ENCODE measurements around the gene IFNL1.

GRCh38 chr19:39299832-39300231 is 3.6 kb downstream of the IFNL1 start:
- TF ChIP-seq, protein P1, sequence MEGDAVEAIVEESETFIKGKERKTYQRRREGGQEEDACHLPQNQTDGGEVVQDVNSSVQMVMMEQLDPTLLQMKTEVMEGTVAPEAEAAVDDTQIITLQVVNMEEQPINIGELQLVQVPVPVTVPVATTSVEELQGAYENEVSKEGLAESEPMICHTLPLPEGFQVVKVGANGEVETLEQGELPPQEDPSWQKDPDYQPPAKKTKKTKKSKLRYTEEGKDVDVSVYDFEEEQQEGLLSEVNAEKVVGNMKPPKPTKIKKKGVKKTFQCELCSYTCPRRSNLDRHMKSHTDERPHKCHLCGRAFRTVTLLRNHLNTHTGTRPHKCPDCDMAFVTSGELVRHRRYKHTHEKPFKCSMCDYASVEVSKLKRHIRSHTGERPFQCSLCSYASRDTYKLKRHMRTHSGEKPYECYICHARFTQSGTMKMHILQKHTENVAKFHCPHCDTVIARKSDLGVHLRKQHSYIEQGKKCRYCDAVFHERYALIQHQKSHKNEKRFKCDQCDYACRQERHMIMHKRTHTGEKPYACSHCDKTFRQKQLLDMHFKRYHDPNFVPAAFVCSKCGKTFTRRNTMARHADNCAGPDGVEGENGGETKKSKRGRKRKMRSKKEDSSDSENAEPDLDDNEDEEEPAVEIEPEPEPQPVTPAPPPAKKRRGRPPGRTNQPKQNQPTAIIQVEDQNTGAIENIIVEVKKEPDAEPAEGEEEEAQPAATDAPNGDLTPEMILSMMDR (IDR thresholded peaks at IDR 0.05), result no peak
- TF ChIP-seq POLR2AphosphoS5 (IDR thresholded peaks at IDR 0.05; ENCODE audit: low read depth, low read length), result no peak

Data from Panc1 (cell line).